Measurements from ENCODE around the gene CLEC2A.

Gene CLEC2A

GRCh38 chr12:9935026-9935425, 2.9 kb upstream of the CLEC2A start:
- DNase-seq (ENCODE audit: low spot score) (no peak), FAIRE-seq (peak; percentile 79)

GRCh38 chr12:9933958-9934357, 1.8 kb upstream of the CLEC2A start:
- DNase-seq (ENCODE audit: low spot score) (no peak), FAIRE-seq (no peak)

- FAIRE-seq: no peak
- DNase-seq (ENCODE audit: low spot score): no peak
Measured at GRCh38 chr12:9931245-9931644, 925 bp downstream of the CLEC2A start.

- no peak for FAIRE-seq
- DNase-seq (ENCODE audit: low spot score): no peak
Measured at GRCh38 chr12:9928607-9929006, 3.6 kb downstream of the CLEC2A start.

GRCh38 chr12:9926876-9927275, 5.3 kb downstream of the CLEC2A start:
- peak; percentile 74 for FAIRE-seq
- DNase-seq (ENCODE audit: low spot score): no peak

GRCh38 chr12:9925705-9926393, 6.3 kb downstream of the CLEC2A start:
- peak; percentile 85 for FAIRE-seq
- DNase-seq (ENCODE audit: low spot score): peak; percentile 54

GRCh38 chr12:9922429-9922828, 9.7 kb downstream of the CLEC2A start:
- no peak for FAIRE-seq
- no peak for DNase-seq (ENCODE audit: low spot score)

- no peak for DNase-seq (ENCODE audit: low spot score)
- FAIRE-seq: no peak
Measured at GRCh38 chr12:9920451-9920850, 11.7 kb downstream of the CLEC2A start.

GRCh38 chr12:9919443-9919842, 12.7 kb downstream of the CLEC2A start:
- DNase-seq (ENCODE audit: low spot score) (no peak), FAIRE-seq (no peak)

GRCh38 chr12:9911708-9912107, 20.5 kb downstream of the CLEC2A start:
- FAIRE-seq (no peak), DNase-seq (ENCODE audit: low spot score) (no peak)

GRCh38 chr12:9910716-9911421, 21.3 kb downstream of the CLEC2A start:
- no peak for DNase-seq (ENCODE audit: low spot score)
- peak; percentile 52 for FAIRE-seq

GRCh38 chr12:9909724-9910123, 22.4 kb downstream of the CLEC2A start:
- FAIRE-seq (no peak), DNase-seq (ENCODE audit: low spot score) (no peak)

GRCh38 chr12:9908350-9908749, 23.8 kb downstream of the CLEC2A start:
- FAIRE-seq (no peak), DNase-seq (ENCODE audit: low spot score) (no peak)

GRCh38 chr12:9907769-9908168, 24.4 kb downstream of the CLEC2A start:
- DNase-seq (ENCODE audit: low spot score): no peak
- no peak for FAIRE-seq

GRCh38 chr12:9906873-9907272, 25.3 kb downstream of the CLEC2A start:
- no peak for DNase-seq (ENCODE audit: low spot score)
- FAIRE-seq: no peak

GRCh38 chr12:9902539-9903228, 29.5 kb downstream of the CLEC2A start:
- no peak for FAIRE-seq
- DNase-seq (ENCODE audit: low spot score): no peak

- FAIRE-seq: no peak
Measured at GRCh38 chr12:9900930-9901329, 31.2 kb downstream of the CLEC2A start.

GRCh38 chr12:9899209-9899608, 33.0 kb downstream of the CLEC2A start:
- FAIRE-seq: peak; percentile 35

More at GRCh38 chr12:9900930-9901329, 31.2 kb downstream of the CLEC2A start:
- no peak for DNase-seq (ENCODE audit: low spot score)

GRCh38 chr12:9897535-9897934, 34.6 kb downstream of the CLEC2A start:
- FAIRE-seq (no peak), DNase-seq (ENCODE audit: low spot score) (no peak)

More at GRCh38 chr12:9899209-9899608, 33.0 kb downstream of the CLEC2A start:
- no peak for DNase-seq (ENCODE audit: low spot score)

GRCh38 chr12:9895215-9895971, 36.8 kb downstream of the CLEC2A start:
- DNase-seq (ENCODE audit: low spot score) (no peak), FAIRE-seq (no peak)

- no peak for DNase-seq (ENCODE audit: low spot score)
- FAIRE-seq: no peak
Measured at GRCh38 chr12:9888665-9889273, 43.4 kb downstream of the CLEC2A start.

Data from urothelium cell line (cell line).